Left lung (tissue), 10 donors: ENCODE data around the gene KIAA1217. TPM values are rescaled to one million over a fixed set of nuclear protein-coding genes. Genes with fewer than 3 reads are reported as not detected.
"Not testable (repeated sequence)": the region's sequence is repeated elsewhere in the genome, so short reads cannot be mapped to it uniquely, and the experiment has no call there.

ENCODE experiments used
- ATAC-seq: fragments of 200-7000 bp; cut with Tn5 transposase; one replicate; pipeline ENCODE4 v1.9.1; 2020; ENCODE audit warnings: moderate library complexity
- DNase-seq, 4 donors: peaks; one replicate each; pipeline ENCODE4 v3.0.0-alpha.2; 2013 to 2020
- H3K27ac ChIP-seq, 2 donors: fragments of 200-600 bp; sonication (generic) in 1 of 2; one replicate each; pipeline versions ENCODE4 v1.5.0 to v1.8.0; 2020 to 2021
- H3K27me3 ChIP-seq, 2 donors: fragments of 200-600 bp; sonication (generic) in 1 of 2; one replicate each; pipeline versions ENCODE4 v1.5.0 to v1.8.0; 2020 to 2021
- H3K36me3 ChIP-seq, 2 donors: fragments of 200-600 bp; sonication (generic) in 1 of 2; one replicate each; pipeline versions ENCODE4 v1.5.0 to v1.8.0; 2020 to 2021
- H3K4me1 ChIP-seq, 2 donors: fragments of 200-600 bp; one replicate each; pipeline ENCODE4 v1.8.0; 2021
- H3K4me3 ChIP-seq, 2 donors: fragments of 200-600 bp; sonication (generic) in 1 of 2; one replicate each; pipeline versions ENCODE4 v1.5.0 to v1.8.0; 2020 to 2021; ENCODE audit warnings: mild to moderate bottlenecking in 1 of 2
- H3K9me3 ChIP-seq, 2 donors: fragments of 200-600 bp; sonication (generic) in 1 of 2; one replicate each; pipeline versions ENCODE4 v1.5.0 to v1.8.0; 2020 to 2021
- CTCF ChIP-seq, 2 donors: fragments of 200-600 bp; sonication (generic) in 1 of 2; IDR thresholded peaks; one replicate each; pipeline versions ENCODE4 v1.5.0 to v1.8.0; 2021; ENCODE audit warnings: antibody characterized with exemption in 2 of 2
- intact Hi-C, 2 donors: fragments of 100-400 bp; cut with DNase I; formaldehyde crosslinking; loops; one replicate each; pipeline versions ENCODE4 v1.11.2 to v1.14.2; 2022
- polyA plus RNA-seq, 6 donors: library from polyadenylated mRNA; unstranded; fragments of 120-200 nt; gene quantifications; one replicate each; pipeline ENCODE4 v1.2.1, GENCODE V29; 2013; ENCODE audit not compliant: insufficient read length in 6 of 6
- total RNA-seq, 2 donors: library from RNA; stranded (reverse); fragmentation: NEBNext Ultra II Directional; extraction: Animal tissue kit (Norgen Biotek cat#: 25700); gene quantifications; one replicate each; pipeline ENCODE4 v1.2.1, GENCODE V29; 2021
- donor health status: DM: no; HTN: yes; CAD: no.
- donor health status: DM: no; HTN: no; CAD: no.

Gene KIAA1217
- total and polyA plus RNA-seq, 8 donors: 28.3 to 69.1 (median 60.4) TPM

GRCh38 chr10:24346877-24347519 is 138.1 kb downstream of the KIAA1217 start:
- DNase-seq (peak in 1 of 4 donors; percentile 52), ATAC-seq (peak; percentile 86)
- H3K36me3 ChIP-seq: no peaks in the 10 kb centered on the region
- TF ChIP-seq CTCF (IDR thresholded peaks at IDR 0.05): no peak
- H3K4me1 ChIP-seq: peaks cover 7 to 10% of the 10 kb centered on the region in 2 donors
- no peaks in the 10 kb centered on the region for H3K27me3 ChIP-seq
- intact Hi-C loops: no loop called here
- H3K9me3 ChIP-seq: no peaks in the 10 kb centered on the region
- H3K27ac ChIP-seq: peak overlapping the region in 1 of 2 donors; percentile 23
- H3K4me3 ChIP-seq: no peak overlapping the region

DNA sequence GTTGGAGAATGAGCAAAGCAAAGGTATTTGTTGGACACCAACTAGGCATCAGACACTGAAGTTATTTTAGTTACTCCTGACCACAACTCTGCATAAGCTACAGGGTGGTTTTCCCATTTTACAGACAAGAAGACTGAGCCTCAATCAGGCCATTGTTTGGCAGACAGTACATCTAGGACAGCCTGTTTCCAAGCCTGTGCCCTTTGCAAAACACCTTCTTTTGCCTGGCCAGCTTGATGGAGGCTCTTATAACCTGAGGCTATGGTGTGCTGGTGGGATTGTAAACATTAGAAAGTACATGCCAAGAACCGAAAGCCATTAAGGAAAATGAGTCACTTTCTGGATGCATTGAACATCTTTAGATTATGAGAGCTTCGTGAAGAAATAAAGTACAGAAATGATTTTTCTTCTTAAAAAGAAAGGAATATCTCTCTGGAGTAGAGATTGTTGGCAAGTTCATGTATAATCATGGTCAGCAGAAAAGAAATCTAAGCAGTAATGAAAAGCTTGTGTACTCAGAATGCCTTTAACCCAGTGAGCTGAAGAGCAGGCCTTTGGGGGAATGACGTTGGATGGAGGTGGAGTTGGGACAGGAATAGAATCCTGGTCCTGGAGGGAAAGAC is 140.6 kb downstream of the KIAA1217 start:
- peaks cover 6 to 7% of the 10 kb centered on the region in 2 donors for H3K4me1 ChIP-seq
- no peak for DNase-seq
- no peaks in the 10 kb centered on the region for H3K27me3 ChIP-seq
- no peak for TF ChIP-seq CTCF (IDR thresholded peaks at IDR 0.05)
- no peak overlapping the region for H3K4me3 ChIP-seq
- no peak overlapping the region for H3K27ac ChIP-seq
- intact Hi-C loops: no loop called here
- no peak for ATAC-seq
- no peaks in the 10 kb centered on the region for H3K36me3 ChIP-seq
- no peaks in the 10 kb centered on the region for H3K9me3 ChIP-seq

- ATAC-seq: no peak
- Histone ChIP-seq H3K27ac (no peak overlapping the region), H3K36me3 (no peaks in the 10 kb centered on the region), H3K4me3 (no peak overlapping the region), H3K4me1 (peaks cover 0 to 7% of the 10 kb centered on the region in 2 donors), H3K9me3 (no peaks in the 10 kb centered on the region), H3K27me3 (no peaks in the 10 kb centered on the region)
- intact Hi-C loops: no loop called here
- no peak for DNase-seq
- no peak for TF ChIP-seq CTCF (IDR thresholded peaks at IDR 0.05)
Measured at GRCh38 chr10:24350070-24350921, 141.4 kb downstream of the KIAA1217 start.

DNA sequence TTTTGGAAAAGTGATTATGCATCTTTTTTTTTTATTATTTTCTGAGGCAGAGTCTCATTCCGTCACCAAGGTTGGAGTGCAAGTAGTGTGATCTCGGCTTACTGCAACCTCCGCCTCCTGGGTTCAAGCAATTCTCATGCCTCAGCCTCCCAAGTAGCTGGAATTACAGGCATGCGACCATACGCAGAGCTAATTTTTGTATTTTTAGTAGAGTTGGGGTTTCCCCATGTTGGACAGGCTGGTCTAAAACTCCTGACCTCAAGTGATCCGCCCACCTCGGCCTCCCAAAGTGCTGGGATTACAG is 141.9 kb downstream of the KIAA1217 start:
- intact Hi-C loops, H3K27me3 ChIP-seq: not testable (repeated sequence)

GRCh38 chr10:24351961-24352360 is 143.0 kb downstream of the KIAA1217 start:
- ATAC-seq: no peak
- no peak for DNase-seq
- intact Hi-C loops: no loop called here
- no peak overlapping the region for H3K4me3 ChIP-seq
- no peak overlapping the region for H3K27ac ChIP-seq
- H3K4me1 ChIP-seq: peaks cover 0 to 7% of the 10 kb centered on the region in 2 donors
- H3K36me3 ChIP-seq: no peaks in the 10 kb centered on the region
- H3K9me3 ChIP-seq: no peaks in the 10 kb centered on the region
- TF ChIP-seq CTCF (IDR thresholded peaks at IDR 0.05): no peak
- no peaks in the 10 kb centered on the region for H3K27me3 ChIP-seq

More for the DNA sequence above, 141.9 kb downstream of the KIAA1217 start:
- H3K36me3 ChIP-seq, H3K4me1 ChIP-seq, H3K4me3 ChIP-seq, H3K9me3 ChIP-seq, ATAC-seq, DNase-seq, H3K27ac ChIP-seq: not testable (repeated sequence)
